SU-DHL-6 (cell line): ENCODE measurements around the gene OBSCN.

Experiments
- H2AFZ ChIP-seq: fragments of 200-600 bp; sonication (generic); 2 replicates; pipeline ENCODE4 v1.6.1; 2014; ENCODE audit warnings: low read depth, mild to moderate bottlenecking, moderate library complexity, mixed read lengths, antibody characterized with exemption, low read length; ENCODE audit not compliant: severe bottlenecking
- H3F3A ChIP-seq: fragments of 200-600 bp; shearing (Covaris generic); 2 replicates; pipeline ENCODE4 v1.6.0; 2016; ENCODE audit warnings: antibody characterized with exemption, mild to moderate bottlenecking; ENCODE audit not compliant: insufficient read depth
- H3K27ac ChIP-seq: fragments of 200-600 bp; sonication (generic); 2 replicates; pipeline ENCODE4 v1.5.1; 2016; ENCODE audit warnings: low read depth, mild to moderate bottlenecking, low read length, moderate library complexity, mixed read lengths
- H3K27me3 ChIP-seq: fragments of 200-600 bp; sonication (generic), shearing (Covaris generic); 2 replicates; pipeline ENCODE4 v1.6.0; 2014; ENCODE audit warnings: mild to moderate bottlenecking, low read length
- H3K36me3 ChIP-seq: fragments of 200-600 bp; sonication (generic); 2 replicates; pipeline ENCODE4 v1.6.1; 2014; ENCODE audit warnings: mild to moderate bottlenecking, low read length, mixed read lengths
- H3K4me2 ChIP-seq: fragments of 300-600, 200-600 bp; shearing (Covaris generic), sonication (generic); 2 replicates; pipeline ENCODE4 v1.6.0; 2014; ENCODE audit warnings: low read length, low read depth, mild to moderate bottlenecking; ENCODE audit not compliant: poor library complexity, severe bottlenecking
- H3K4me3 ChIP-seq: fragments of 200-600 bp; sonication (generic); 2 replicates; pipeline ENCODE4 v1.5.1; 2014; ENCODE audit warnings: antibody characterized with exemption, low read length, mild to moderate bottlenecking, mixed read lengths; ENCODE audit not compliant: insufficient read depth, poor library complexity, severe bottlenecking
- H3K79me2 ChIP-seq: fragments of 200-600 bp; sonication (generic); 2 replicates; pipeline ENCODE4 v1.6.1; 2014; ENCODE audit warnings: mild to moderate bottlenecking, low read length, moderate library complexity; ENCODE audit not compliant: insufficient read depth
- H3K9ac ChIP-seq: fragments of 200-600 bp; sonication (generic); 2 replicates; pipeline ENCODE4 v1.7.0; 2014; ENCODE audit warnings: mild to moderate bottlenecking, low read length
- H3K9me2 ChIP-seq: fragments of 200-600 bp; sonication (generic); replicated peaks from 2 replicates; pipeline ENCODE4 v1.6.1; 2014; ENCODE audit warnings: low read length; ENCODE audit not compliant: insufficient read depth
- H3K9me3 ChIP-seq: fragments of 200-600 bp; sonication (generic); 2 replicates; pipeline ENCODE4 v1.6.1; 2014; ENCODE audit warnings: low read length, mixed read lengths; ENCODE audit not compliant: insufficient read depth
- H4K20me1 ChIP-seq: fragments of 200-600 bp; sonication (generic); 2 replicates; pipeline ENCODE4 v1.6.1; 2014; ENCODE audit warnings: low read depth, mild to moderate bottlenecking, antibody characterized with exemption, low read length, moderate library complexity, mixed read lengths
- EZH2phosphoT487 ChIP-seq: fragments of 200-600 bp; sonication (generic), shearing (Covaris generic); conservative IDR thresholded peaks from 2 replicates; pipeline ENCODE4 v1.6.1; 2018; ENCODE audit warnings: mild to moderate bottlenecking, antibody characterized with exemption, low read length, moderate library complexity, mixed read lengths
- TF ChIP-seq, protein P1 (sequence below): fragments of 200-600 bp; sonication (generic); IDR thresholded peaks from one replicate; pipeline ENCODE4 v1.5.1; 2017; ENCODE audit warnings: antibody characterized with exemption, mild to moderate bottlenecking, low read length, moderate library complexity; ENCODE audit not compliant: insufficient read depth, poor library complexity, severe bottlenecking

Gene OBSCN

DNA sequence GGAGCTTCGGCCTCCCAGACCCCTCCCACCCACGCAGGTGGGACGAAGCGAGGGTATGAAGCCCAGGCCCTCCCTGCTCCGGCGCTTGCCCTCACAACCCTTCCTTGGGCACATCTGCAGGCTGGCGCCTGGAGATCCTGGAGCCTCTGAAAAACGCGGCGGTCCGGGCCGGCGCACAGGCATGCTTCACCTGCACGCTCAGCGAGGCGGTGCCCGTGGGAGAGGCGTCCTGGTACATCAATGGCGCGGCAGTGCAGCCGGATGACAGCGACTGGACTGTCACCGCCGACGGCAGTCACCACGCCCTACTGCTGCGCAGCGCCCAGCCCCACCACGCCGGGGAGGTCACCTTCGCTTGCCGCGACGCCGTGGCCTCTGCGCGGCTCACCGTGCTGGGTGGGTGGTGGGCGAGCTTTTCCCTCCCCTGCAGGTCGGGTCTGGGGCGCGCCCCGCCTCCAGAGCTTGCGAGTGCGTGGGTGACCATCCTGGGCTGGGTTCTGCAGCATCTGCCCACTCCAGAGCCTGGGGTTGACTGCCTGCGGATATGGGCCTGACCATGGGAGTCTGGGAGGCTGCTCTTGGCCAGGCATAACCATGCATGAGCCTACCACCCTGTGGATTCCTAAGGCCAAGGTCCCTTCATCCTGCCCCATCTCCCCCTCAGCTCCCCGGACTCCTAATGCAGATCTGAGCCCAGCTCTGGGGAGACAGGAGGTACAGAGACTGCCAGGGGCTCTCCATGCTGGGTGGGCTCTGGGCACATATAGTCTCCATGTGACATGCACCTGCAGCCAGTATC is 108.9 kb downstream of the OBSCN start:
- H4K20me1 ChIP-seq = no peaks in the 10 kb centered on the region
- no peaks in the 10 kb centered on the region for H3K27me3 ChIP-seq
- H3K9ac ChIP-seq = no peak overlapping the region
- no peaks in the 10 kb centered on the region for H3K79me2 ChIP-seq
- TF ChIP-seq EZH2phosphoT487 = no peak
- TF ChIP-seq, protein P1, sequence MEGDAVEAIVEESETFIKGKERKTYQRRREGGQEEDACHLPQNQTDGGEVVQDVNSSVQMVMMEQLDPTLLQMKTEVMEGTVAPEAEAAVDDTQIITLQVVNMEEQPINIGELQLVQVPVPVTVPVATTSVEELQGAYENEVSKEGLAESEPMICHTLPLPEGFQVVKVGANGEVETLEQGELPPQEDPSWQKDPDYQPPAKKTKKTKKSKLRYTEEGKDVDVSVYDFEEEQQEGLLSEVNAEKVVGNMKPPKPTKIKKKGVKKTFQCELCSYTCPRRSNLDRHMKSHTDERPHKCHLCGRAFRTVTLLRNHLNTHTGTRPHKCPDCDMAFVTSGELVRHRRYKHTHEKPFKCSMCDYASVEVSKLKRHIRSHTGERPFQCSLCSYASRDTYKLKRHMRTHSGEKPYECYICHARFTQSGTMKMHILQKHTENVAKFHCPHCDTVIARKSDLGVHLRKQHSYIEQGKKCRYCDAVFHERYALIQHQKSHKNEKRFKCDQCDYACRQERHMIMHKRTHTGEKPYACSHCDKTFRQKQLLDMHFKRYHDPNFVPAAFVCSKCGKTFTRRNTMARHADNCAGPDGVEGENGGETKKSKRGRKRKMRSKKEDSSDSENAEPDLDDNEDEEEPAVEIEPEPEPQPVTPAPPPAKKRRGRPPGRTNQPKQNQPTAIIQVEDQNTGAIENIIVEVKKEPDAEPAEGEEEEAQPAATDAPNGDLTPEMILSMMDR = no peak
- H3K36me3 ChIP-seq = no peaks in the 10 kb centered on the region
- no peak overlapping the region for H3K4me3 ChIP-seq
- no peaks in the 10 kb centered on the region for H3K9me2 ChIP-seq
- H3K9me3 ChIP-seq = peaks cover 8% of the 10 kb centered on the region; the same call in 1 of the 2 replicates
- H3K4me2 ChIP-seq = no peak overlapping the region
- H3F3A ChIP-seq = no peaks in the 10 kb centered on the region
- no peak overlapping the region for H2AFZ ChIP-seq
- no peak overlapping the region for H3K27ac ChIP-seq

DNA sequence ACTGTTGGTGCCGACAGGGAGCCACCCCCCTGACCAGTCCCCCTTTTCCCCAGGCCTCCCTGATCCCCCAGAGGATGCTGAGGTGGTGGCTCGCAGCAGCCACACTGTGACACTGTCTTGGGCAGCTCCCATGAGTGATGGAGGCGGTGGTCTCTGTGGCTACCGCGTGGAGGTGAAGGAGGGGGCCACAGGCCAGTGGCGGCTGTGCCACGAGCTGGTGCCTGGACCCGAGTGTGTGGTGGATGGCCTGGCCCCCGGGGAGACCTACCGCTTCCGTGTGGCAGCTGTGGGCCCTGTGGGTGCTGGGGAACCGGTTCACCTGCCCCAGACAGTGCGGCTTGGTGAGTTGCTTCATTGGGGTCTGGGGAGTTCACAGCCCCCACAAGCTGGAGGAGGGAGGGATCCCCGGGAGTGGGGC is 109.6 kb downstream of the OBSCN start:
- Histone ChIP-seq H3K4me3 (no peak overlapping the region), H3K79me2 (no peaks in the 10 kb centered on the region), H3K27me3 (no peaks in the 10 kb centered on the region), H3K9me3 (peaks cover 6% of the 10 kb centered on the region; the same call in 1 of the 2 replicates), H2AFZ (no peak overlapping the region), H4K20me1 (no peaks in the 10 kb centered on the region), H3K4me2 (no peak overlapping the region), H3F3A (no peaks in the 10 kb centered on the region), H3K36me3 (no peaks in the 10 kb centered on the region), H3K9me2 (no peaks in the 10 kb centered on the region), H3K27ac (no peak overlapping the region), H3K9ac (no peak overlapping the region)
- TF ChIP-seq, protein P1 = no peak
- TF ChIP-seq EZH2phosphoT487 = no peak

DNA sequence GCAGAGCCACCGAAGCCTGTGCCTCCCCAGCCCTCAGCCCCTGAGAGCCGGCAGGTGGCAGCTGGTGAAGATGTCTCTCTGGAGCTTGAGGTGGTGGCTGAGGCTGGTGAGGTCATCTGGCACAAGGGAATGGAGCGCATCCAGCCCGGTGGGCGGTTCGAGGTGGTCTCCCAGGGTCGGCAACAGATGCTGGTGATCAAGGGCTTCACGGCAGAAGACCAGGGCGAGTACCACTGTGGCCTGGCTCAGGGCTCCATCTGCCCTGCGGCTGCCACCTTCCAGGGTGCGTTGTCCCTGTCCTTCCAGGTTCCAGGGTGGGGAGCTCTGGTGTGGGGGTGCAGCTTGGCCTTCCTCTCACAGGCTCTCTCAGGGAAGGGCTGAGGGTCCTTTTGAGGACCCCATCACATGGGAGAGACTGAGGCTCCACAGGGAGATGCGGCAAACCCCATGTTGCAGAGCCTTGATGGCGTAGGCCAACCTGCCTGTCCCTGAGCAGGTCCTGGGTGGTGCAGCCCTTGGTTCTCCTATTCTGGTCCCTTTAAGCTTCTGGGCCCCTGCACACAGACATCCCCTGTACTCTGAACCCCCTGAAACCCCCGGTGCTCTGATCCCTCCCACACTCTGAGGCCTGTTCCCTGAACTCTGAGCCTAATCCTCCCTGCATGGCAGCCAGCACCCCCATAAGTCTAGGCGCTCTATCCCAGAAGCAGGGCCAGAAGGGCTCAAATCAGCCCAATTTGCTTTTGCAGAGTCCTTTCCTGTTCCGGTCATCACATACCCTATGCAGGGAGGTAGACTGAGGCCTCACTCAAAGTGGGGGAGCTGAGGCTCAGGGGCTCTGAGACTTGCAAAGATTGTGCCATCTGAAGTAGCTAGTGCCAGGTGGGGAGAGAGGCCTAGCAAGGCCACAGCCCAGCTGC is 110.3 kb downstream of the OBSCN start:
- Histone ChIP-seq H3K4me3 (no peak overlapping the region), H2AFZ (no peak overlapping the region), H3K9me2 (no peaks in the 10 kb centered on the region), H3F3A (no peaks in the 10 kb centered on the region), H3K27me3 (no peaks in the 10 kb centered on the region), H3K79me2 (no peaks in the 10 kb centered on the region), H3K9me3 (no peaks in the 10 kb centered on the region), H3K4me2 (no peak overlapping the region), H3K27ac (no peak overlapping the region), H4K20me1 (no peaks in the 10 kb centered on the region), H3K9ac (no peak overlapping the region), H3K36me3 (no peaks in the 10 kb centered on the region)
- TF ChIP-seq, protein P1 = no peak
- TF ChIP-seq EZH2phosphoT487 = no peak
